OCI-LY7 (cell line): Measurements from ENCODE around the gene ZDHHC14.

ENCODE experiments used
- CTCF ChIP-seq: fragments of 200-600 bp; sonication (generic); conservative IDR thresholded peaks from 2 replicates; pipeline ENCODE4 v1.5.1; 2014; ENCODE audit warnings: mild to moderate bottlenecking, antibody characterized with exemption, low read length, moderate library complexity, mixed read lengths
- EZH2phosphoT487 ChIP-seq: fragments of 200-600 bp; sonication (generic); IDR thresholded peaks from 2 replicates; pipeline ENCODE4 v1.6.1; 2018; ENCODE audit warnings: low read depth, borderline replicate concordance, mild to moderate bottlenecking, mixed run types, antibody characterized with exemption, low read length, moderate library complexity, mixed read lengths

GRCh38 chr6:157684620-157685299, 303.8 kb downstream of the ZDHHC14 start:
- no peak for TF ChIP-seq CTCF
- TF ChIP-seq EZH2phosphoT487, result no peak
